Brain pericyte (primary cell): ENCODE results near the gene OR14I1.

Experiments
- DNase-seq: peaks from one replicate; pipeline ENCODE4 v3.0.0-alpha.2; 2012; ENCODE audit warnings: low read depth, low spot score

Gene OR14I1

DNA sequence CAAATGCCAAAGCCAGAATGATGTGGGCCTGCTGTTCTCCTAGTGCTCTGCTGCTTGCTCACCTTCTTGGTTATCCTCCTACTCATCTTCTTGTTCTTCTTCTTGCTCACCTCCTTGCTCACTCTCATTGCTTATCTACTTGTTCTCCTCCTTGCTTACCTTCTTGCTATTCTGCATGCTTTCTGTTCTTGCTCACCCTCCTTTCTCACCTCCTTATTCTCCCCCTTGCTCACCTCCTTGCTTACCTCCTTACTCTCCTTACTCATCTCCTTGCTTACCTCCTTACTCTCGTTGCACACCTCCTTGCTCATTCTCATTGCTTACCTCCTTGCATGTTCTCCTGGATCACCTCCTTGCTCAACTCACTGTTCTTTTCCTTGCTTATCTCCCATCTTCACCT lies at the start of gene OR14I1:
OR14I1 (minus strand) TSS at position 53 of the 400 bp plus-strand sequence.
- no peak for DNase-seq

DNA sequence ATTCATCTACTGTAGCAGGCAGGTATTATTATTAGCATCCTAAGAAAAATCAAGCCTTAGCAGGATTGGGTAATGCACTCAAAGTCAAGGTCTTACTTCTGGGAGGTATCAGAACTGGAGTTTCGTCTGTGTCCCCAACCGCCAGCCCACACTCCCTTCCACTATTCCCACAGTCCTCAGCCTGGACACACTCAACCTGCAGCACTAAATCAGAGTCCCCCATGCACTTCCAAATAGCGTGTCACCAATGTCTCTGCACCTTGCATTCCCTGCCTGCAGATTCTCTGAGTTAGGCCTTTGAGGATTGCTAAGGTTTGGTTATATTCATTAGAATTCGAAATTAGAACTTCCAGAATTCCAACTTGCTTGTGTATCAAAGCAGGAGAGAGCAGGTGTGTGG lies 49.1 kb upstream of the OR14I1 start:
- DNase-seq = no peak

DNA sequence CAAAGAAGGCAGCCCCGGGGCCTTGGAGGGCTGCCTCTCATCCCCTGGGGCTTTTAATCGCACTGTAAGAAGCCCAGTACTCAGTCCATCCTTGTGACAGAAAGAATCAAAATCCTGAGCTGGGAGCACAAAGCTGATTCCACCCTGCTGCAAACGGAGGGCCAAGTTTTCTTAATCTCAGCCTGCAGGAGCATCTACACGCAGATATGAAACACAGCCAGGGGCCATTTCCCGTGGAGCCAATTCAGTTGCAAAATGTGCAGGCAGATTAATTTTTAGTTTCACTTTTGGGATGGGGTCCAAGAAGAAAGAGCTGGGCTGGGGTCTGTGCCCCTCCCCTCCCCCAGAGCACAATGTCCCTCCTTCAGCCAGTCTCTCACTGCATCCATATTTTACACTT lies 48.6 kb upstream of the OR14I1 start:
- DNase-seq = no peak

DNA sequence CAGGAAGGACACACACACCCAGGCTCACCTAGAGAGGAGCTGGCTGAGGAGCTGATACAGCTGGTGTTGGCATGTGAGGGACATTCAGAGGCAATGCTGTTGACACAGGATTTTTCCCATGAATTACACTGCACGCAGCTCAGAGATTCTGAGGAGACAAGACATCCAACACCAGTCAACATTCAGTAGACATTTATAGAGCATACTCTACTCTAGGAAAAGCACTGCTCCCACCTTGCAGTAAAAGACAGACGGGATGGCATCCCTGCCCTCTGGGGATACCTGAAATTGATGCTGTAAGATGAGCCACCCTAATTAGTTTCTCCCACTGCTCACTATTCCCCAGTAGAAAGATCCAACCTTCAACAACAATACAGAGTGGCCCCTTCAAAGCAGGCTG lies 47.9 kb upstream of the OR14I1 start:
- no peak for DNase-seq

DNA sequence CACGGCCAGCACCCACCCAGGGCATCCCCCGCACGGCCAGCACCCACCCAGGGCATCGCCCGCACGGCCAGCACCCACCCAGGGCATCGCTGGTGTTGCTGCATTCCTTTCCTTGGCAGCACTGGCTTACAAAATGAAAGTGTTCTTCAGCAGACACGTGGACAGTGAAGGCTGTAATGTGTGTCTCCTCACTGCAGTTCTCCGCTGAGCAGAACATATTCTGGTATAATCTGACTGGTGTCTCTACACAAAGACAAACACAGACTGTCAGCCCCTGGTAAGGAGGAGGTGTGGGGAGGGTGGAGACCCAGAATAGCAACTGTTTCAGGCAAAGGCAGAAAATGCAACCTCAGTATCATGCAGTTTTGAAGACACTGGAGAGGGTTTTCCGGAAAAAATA lies 45.6 kb upstream of the OR14I1 start:
- DNase-seq = no peak

DNA sequence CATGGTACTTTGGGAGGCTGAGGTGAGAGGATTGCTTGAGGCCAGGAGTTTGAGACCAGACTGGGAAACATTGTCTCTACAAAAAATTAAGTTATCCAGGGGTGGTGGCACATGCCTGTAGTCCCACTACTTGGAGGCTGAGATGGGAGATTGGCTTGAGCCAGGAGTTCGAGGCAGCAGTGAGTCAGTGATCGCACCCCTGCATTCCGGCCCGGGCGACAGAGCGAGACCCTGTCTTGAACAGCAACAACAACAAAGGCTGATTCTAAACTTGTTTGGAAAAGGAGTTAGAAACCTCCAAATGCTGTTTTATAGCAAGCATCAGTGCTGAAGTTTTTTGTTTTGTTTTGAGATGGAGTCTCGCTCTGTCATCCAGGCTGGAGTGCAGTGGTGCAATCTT lies 38.3 kb upstream of the OR14I1 start:
- no peak for DNase-seq

DNA sequence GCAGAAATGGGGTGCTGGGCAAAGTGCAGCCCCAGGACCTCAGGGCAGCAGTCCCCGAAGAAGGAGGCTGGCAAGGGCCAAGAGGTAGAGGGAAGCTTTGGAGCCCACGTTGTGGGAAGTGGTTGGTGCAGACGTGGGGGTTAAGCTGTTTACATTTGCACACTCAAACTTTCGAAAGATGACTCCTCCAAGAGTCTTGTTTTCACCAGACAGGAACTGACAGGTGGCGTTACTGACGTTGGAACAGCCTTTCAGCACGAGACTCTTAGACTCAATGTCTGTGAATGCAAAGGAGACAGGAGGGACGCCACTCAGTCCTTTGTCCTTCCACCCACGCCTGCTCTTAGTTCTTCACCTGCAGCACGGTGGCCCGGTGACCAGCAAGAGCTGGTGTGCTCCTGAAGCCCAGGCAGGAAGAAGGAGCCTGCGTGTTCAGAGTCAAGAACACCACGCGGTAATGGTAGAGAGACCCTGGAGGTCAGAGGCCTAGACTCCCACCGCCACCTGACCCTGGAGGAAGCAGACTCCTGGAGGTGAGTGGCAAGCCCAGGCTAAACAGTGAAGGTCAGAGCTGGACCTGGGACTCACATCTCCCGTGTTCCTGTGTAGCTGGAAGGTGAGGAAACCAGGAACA lies 37.1 kb upstream of the OR14I1 start:
- DNase-seq = no peak

DNA sequence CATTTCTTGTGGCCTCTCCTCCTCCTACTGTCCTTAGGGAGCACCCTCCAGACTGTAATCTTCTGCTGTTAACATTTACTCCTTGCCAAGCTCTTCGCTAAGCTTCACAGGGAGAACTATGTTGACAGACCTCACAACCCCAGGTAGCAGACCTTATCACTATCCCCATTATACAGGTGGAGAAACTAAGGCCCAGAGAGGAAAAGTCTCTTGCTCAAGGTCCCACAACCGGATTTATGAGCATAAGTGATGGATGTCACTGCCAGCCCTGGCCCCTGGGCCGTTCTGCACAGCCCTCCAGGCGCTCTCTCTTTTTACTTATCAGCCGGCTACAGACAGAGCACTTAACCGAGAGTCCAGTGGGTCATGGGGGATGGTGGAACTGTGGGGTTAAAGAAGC lies 34.9 kb upstream of the OR14I1 start:
- no peak for DNase-seq

DNA sequence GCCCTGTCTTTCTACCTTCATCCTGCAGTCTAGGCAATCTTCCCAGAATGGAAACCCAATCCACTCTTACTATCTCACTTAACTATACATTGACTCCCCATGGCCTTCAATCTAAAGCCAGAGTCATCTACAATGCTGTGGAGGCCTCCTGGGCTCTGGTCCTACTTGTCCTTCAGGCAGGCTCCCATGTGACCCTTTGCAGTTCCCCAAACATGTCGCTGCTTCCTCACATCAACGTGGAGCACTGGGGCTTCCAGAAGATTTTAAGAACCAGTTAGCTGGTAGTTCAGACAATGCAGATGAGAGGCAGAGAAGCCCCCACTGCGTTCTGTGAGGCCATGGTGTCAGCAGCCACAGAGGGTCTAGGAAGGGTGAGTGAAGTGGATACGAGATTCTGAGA lies 34.4 kb upstream of the OR14I1 start:
- DNase-seq = no peak

DNA sequence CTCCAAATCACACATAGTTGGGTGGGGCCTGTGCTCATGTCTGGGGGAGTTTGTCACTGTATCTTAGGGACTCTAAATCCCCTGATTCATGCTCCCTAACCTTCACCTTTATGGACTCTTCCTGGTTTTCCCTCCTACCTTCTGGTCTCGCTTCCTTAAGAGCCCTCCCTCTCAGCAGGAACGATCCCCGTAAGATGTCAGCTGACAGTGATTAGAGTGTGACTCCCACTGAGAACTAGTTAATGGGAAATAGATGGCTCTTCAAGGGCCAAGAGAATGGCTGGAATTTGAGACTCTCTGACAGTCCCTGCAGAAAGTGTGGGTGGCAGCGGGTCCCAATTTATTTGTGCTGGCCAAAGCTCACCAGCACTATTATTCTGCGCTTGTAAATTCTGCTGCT lies 31.0 kb upstream of the OR14I1 start:
- DNase-seq = no peak

DNA sequence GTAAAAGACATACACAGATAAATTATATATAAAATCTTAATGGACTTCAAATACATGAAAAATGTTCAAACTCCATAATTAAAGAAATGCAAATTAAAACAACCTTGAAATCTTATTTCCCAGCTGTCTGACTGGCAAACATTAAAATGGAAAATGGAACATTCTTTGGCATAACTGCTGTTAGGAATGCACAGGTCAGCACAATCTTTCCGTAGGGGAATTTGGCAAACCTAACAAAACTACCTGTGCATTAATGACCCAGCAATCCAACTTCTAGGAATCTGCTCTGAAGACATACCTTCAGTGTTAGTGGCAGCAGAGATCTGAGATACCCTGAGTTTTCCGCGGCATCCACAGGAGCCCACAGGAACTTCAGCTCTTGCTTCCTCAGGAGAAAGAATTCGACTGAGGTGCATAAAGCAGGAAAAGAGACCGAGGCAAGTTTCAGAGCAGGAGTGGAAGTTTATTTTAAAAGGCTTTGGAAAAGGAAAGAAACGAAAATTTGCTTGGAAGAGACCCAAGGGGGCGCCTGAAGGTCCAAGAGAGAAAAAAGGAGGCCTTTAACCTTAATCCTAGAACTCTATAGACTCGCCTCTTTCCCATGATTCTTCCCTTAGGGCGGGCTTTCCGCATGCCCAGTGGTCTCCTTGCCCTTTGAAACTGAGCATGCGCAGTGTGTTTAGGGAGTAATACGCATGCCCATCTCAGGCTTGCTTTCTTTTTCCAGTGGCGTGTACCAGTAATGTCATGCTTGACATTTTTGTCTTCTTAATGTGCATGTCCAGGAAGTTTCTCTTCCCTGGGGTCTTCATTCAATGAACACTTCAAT lies 28.2 kb upstream of the OR14I1 start:
- no peak for DNase-seq

DNA sequence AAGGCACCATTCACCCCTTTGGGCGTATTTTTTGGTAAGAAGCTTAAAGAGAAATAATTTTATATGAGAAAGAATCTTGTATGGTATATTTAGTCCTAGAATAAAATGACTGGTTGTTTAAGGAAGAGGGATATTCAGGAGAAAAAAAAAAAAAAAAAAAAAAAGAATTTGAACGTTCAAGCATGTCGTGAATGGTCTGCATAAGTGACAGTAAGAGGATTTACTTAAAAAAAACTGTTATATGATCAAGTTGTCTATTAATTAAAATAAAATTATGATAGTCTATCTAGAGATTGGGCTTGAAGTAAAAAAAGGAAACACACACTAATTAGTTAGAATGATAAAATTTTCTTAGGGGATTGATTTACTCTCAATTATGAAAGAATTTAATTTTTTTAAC lies 11.7 kb upstream of the OR14I1 start:
- DNase-seq = no peak

DNA sequence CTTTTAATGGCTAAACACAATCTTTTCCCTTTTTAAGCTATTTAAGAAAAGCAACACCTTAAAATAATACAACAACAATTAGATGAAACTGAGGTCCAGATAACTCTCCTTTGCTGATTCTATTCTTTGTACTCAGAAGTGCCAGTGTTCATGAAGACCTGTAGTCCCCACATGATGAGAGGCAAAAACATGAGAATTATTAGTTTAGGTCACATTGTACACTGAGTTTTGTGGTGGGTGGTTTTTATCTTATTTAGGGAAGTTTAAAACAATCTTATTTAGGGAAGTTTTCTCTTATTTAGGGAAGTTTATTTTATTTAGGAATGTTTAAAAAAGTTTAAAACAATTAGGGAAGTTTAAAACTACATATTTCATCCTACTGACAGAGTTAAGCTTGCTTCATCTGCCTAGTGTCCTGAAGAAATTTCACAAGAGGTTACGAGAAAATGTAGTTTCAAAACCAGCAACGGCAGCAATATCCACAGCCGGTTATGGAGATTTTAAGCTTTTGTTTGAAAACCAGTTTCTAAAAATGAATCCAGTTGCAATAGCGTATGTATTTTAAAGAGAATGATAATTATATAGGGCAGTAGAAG lies 7.8 kb upstream of the OR14I1 start:
- no peak for DNase-seq

DNA sequence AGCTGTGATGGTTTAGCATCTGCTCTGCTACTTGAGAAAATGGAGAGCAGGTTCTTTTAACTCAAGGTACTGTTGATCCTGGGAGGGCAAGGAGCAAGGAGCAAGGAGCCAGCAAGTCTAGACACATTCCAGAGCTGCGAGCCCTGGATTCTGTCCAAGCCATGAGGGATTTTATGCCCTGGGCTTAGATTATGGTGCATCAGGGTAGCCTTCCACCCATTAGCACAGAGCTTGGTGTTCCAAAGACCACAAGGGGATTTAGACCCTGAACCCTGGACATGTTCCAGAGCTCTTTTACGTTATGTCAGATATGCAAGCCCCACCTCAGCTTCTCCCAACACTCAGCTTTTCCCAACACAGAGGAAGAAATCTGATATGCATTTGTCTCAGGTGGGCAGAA lies 2.0 kb upstream of the OR14I1 start:
- DNase-seq = no peak

DNA sequence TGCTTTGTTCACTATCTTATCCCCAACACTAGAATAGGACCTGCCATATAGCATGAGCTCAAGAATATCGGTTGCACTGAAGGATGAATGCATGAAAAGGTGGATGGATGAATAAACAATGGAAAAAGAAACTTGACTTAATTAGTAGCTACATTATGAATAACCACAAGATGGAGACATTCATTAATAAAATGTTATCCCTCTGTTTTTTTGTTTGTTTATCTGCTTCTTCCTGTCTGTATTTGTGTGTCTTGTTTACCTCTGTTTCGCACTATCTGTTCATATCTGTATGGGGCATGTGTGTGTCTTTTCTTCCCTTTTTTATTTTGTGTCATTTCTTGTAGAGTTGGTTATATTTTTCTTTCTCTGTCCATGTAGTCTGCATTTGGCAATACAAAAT lies 1.1 kb upstream of the OR14I1 start:
- no peak for DNase-seq

DNA sequence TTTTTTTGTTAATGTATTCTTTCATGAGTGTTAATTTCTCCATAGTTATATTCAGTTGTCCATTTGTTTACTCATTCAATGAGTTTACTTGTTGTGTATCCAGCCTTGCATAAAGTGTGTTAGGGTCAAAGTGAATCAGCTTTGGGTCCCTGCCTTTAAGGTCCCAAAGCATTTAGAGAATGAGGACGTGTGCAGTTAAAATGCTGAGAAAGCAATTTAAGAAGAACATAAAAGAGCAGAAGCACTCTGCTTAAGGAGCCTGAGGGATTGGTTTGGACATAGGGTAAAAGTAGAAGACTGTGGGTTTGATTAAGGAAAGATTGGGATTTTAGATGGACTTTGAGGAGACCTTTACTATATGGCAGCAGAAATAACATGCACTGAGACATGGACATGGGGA lies 3.5 kb downstream of the OR14I1 start:
- no peak for DNase-seq

DNA sequence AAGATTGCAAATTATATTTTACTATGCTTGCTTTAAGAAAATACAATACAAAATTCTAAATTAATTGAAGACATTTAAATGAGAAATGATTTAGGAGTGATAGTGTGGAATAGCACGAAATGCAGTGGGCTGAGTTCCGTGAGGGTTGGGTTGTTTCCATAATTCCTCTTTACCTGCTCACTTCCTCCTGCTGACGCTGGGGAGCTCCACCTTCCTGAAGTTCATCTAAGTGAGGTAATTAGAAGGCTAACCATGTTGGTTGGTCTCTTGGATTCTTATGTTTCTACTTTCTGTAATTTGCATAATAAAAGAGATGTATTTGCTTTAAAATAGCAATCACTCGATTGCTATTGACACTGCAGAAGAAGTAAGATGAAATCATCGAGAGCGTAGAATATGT lies 4.7 kb downstream of the OR14I1 start:
- no peak for DNase-seq

DNA sequence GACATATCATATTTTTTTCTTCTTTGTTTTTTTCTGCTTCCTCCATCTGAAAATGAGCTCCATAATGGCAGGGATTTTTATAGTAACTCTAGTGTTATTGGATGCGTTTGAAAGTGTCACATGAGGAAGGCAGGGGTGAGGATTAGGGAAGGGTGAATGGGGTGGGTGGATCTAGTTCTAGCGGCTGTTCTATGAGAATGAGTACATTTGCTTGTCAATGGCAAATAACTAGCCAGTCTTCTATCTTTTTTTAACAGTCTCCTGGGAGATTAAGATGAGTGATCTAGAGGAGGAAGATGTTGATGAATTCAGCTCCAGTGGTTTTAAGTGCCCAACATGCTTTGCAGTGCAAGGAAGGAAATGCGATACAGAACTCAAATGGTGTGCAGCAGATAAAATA lies 5.8 kb downstream of the OR14I1 start:
- no peak for DNase-seq

DNA sequence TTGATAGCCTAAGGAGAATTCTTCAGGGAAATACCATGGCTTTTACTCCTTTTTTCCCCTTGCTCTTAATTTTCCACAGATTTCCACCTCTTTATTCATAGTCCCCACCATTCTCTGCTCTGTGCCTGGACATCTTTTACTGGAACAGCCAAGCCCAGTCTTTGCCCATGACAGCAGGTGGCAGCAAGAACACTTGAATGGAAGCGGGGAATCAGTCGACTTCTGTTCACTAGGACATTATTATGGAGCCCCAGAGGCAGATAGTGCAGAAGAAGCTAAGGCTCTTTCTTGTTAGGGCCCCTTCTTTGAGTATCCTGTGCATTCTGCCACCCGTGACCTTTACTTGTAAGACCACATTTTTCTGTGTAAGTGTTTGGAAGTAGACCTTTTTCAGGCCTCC lies 6.3 kb downstream of the OR14I1 start:
- DNase-seq = no peak

DNA sequence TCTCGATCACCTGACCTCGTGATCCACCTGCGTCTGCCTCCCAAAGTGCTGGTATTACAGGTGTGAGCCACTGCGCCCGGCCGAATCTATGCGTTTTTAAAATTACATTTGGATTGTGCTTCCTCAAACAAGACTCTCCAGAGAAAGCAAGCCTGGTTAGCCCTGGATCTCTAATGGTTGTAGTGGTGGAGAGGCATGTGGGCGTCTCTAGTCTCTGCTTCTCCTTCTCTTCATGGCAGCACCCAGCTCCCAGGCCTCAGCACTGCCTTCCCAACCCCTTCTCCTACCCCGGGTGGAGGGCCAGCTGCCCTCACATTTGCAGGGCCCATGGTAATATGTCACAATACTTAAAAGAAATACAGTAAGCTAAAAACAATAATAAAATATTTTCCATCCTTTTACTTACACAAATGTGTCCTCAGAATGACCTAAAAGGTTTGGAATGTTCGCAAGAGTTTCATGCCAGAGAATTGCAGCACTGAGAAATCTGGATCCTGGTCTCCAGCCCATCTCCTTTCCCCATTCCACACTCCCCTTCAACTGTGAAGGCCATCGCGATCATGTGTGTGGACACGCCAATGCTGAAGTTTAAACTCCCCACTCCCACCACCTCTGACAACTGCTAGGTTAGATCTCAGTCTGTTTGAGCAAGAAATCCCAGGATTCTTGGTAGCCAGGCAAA lies 7.0 kb downstream of the OR14I1 start:
- no peak for DNase-seq

DNA sequence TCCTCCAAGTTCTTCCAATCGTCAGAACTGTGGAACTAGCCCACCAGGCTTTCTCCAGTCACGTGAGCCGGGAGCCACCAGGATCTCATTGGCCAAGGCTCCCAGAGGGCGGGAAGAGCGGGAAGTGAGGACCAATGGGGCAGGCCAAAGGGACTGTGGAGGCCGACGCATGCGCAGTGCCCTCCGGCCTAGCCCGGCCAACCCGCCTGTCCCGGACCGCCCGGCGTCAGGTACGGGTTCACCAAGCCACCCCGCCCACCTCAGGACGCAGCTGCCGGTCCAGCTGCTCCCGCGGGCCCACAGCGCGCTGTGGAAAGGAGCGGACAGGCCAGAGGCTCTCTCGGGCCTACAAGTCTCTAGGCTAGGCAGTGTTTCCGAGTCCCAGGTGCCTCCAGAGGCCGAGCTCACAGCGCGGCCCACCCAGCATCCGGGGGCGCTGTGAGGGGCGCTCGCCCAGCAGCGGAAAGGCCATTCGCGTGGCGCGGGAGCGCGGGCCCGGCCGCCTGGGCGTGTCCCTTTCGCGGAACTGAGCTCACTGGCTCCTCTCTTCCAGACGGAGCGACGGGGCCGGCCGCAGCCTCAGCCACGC lies 10.9 kb downstream of the OR14I1 start:
- DNase-seq = no peak
